GM19025 (cell line): ENCODE data around the gene UST.
"Not testable (repeated sequence)": the region's sequence is repeated elsewhere in the genome, so short reads cannot be mapped to it uniquely, and the experiment has no call there.

Experiments
- ATAC-seq: cut with Tn5 transposase; IDR thresholded peaks from one replicate; pipeline ENCODE4 v1.9.1; 2021; ENCODE audit warnings: mild to moderate bottlenecking, low read depth, moderate library complexity; ENCODE audit not compliant: unreplicated experiment

UST gene

DNA sequence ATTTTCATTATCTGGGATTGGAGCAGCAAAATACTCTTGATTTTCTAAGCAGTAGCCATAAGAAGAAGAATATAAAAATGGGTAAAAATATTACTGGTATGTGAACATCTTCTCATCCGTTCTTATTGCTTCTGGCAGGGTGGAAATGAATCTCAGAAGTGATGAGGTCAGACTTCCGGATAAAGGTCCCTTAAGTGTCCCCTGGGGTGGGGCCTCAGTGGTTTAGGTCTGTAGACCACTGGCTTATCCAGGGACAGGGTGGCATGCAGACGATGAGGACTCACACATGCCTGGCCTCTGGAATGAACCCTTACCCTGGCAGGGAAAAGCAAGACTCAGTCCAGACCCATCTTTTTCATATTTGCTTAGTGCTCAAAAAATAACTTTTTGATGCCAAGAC is 143.3 kb downstream of the UST start:
- no peak for ATAC-seq

DNA sequence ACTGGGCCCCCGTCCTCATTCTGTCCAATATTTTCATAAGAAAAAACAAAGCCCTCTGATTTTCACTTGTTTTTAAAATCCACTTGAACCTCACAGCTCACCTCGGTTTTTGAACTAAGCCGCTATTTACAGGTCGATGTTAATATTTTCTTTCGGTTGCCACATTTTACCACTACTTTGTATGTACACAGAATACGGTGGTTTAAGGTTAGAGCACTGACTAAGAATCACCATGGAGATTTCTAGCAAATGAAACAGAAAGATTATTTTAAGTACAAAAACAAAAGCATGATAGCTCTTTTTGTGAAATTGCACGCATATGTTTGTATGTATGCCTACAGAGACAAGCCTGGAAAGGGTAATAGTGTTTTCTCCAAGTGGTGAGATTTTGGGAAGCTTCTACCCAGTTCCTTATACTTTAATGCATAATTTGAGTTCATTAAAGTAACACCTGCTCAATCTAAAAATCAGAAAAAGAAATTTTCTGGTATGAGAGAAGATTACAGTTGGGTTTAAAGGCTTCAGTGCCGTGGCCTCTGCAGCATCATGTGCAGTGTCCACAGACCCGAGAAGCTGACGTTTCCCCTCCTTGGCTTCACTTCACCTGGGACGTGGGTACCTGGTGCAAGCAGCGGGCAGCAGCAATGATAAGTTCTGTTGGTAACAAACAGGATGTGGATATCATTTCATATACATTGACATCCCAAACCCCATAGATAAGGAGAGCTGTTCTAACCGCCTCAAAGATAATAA is 144.0 kb downstream of the UST start:
- no peak for ATAC-seq

DNA sequence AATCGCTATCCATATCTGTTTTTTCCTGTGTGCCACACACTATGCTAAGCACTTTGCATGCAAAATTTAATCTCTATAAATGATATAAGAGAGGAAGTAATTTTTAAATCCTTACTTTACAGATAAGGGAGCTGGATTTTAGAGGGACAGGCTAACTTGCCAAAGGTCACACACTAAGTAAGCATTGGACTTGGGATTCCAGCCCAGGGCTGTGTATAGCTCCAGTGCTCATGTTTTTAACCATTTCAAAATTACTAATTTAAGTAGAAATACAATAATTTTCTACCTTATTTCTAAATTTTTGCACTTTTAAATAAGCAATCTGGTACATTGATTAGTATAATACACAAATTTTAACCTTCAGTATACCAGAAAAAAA is 144.6 kb downstream of the UST start:
- no peak for ATAC-seq

DNA sequence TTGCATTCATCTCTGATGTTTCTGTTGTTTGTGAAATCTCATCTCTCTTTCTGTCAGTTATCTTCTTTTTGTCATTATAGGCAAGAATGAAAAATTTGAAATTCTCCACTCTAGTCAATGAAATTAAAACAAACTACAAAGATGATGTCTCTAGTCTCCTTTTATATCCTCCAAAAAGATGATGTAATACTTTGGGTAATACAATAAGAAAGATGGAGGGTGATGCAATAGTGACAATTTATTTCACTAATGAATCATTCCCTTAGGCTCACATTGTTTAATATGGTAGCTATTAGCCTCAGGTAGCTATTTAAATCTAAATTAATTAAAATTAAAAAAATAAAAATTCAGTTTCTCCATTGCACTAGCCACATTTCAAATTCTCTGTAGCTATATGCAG is 145.4 kb downstream of the UST start:
- no peak for ATAC-seq

DNA sequence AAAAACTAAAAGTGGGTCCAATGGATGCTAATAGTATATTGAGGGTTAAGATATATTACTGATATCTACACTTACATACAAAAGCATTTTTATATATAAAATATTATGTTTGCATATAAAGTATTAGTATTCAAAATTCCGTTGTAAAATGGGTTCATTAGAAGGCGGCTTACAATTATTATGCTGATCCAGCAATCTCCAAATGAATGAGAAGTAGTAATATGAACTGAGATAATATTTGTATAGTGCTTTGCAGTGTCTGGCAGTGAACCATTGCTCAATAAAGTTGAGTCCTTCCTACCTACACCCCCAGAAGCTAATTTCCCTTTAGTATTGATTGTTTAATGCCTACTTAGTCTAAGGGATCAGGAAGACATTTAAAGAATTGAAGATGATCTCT is 146.2 kb downstream of the UST start:
- ATAC-seq: no peak

DNA sequence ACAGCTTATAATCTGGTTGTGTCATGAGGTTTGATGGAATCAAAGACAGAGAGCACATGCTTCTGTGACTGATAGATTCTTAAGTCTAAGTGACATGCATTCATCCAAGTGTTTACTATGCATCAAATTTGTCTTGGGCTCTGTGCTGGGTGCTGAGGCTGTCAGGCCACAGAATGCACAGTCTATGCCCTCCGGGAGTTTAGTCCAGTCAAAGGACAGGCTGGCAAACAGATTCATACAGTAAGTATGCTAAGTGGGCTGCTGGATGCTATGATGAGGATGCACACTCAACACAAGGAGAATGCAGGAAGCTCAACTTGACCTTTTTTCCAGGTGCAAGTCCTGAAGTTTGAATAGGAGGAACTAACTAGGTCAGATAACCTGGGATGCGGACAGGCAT is 146.7 kb downstream of the UST start:
- ATAC-seq: no peak

DNA sequence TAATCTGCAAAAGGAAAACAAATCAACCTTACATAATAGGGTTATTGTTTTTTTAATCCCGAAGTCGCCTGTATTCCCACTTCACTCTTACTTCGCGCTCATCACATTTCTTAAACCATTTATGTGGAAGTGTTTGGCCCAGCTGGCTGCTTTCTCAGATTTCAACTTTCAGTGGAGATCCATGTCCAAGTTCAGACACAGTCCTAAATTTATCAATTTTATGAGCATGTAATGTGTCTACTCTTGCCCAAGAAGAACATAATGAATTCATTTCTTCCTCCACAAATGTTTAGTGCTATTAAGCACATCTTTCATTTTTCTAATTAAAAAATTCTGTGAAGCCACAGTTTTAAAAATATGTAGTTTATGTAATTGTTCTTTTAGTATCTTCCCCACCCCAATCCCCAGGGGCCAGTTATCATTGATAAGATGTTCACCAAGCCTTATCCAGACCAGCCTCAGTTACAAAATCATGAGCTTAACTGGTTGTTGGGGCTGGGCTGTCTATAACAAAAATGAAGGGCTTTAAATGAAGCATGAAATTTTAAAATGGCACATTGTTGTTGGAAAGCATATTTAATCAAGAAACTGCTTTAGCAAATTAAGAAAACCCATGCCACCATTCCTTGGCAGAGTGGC is 151.7 kb downstream of the UST start:
- ATAC-seq: no peak

DNA sequence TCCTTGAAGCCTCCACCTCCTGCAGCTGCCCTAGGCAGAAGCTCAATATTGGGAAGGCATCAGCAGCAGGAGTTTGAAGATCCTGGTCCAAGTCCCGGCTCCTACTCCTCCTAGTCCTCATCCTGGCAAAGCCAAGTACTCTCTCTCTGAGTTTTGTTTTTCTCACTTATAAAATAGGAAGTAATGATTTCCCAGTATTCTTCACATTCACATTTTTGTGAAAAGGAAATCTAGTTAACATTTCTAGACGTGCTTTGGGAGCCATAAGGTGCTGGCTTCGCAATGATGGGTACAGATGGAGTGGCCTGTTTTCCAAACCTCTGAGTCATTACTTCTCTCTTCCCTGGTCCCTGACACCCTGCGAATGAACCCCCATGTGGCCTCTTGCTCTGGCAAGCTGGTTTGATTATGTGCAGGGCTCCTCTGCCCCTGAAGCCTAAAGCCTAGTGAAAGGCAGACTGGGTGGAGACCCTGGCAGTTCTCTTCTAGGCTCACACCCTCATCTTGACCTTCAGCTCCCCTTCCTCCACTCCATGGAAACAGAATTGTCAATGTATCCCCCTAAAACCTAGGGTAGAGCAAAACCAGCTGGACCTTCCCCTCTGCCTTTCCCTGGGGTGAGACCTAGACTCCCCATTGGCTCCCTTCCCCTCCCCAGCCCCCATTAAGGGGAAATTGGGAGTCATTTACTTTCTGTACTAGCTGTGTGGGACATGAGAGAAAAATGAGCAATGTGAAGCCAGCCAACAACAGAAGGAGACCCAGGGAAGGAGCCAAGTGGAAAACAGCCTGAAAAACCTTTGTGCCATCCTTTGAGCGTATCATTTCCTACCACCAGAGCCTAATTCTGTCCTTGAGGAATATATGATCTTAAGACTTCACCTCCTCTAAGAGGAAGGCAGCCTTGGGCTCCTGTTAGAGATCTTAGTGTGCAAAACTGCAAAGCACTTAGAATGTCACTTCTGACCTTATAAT is 158.4 kb downstream of the UST start:
- ATAC-seq: no peak

GRCh38 chr6:148905901-148906300 is 159.1 kb downstream of the UST start:
- no peak for ATAC-seq

DNA sequence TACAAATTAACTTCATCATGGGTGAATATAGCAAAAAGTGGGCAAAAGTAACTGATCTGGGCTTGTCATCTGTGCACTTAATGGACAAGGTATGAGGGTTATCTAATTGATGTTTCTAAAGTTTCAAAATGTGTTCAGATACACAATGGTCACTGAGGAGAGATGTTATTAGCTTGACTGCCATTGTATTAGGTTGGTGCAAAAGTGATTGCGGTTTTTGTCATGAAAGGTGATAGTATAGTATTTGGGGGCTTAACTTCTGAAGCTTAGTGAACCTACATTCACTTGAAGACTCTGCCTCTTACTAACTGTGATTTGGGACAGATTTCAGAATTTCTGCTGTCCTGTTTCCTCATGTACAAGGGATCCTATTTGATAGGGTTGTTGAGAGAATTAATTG is 159.6 kb downstream of the UST start:
- no peak for ATAC-seq

DNA sequence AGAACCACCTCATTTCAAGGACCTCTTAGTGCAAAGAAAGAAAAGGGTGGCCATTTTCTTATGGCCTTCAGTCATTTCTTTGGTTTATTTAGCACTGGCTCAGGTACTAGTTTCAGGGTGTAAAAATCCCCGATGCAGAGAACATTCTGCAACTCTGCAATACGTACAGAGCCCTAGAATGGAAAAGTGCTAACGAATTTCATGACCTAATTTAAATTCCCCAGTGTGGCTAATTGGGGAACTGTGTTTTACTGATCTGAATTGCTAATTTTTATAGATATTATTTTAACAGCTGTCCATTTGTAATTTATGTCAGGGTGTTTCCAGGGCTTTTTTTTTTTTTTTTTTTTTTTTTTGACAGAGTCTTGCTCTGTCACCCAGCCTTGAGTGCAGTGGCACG is 160.7 kb downstream of the UST start:
- no peak for ATAC-seq

- ATAC-seq: no peak
Measured at GRCh38 chr6:148912252-148912651, 165.4 kb downstream of the UST start.

DNA sequence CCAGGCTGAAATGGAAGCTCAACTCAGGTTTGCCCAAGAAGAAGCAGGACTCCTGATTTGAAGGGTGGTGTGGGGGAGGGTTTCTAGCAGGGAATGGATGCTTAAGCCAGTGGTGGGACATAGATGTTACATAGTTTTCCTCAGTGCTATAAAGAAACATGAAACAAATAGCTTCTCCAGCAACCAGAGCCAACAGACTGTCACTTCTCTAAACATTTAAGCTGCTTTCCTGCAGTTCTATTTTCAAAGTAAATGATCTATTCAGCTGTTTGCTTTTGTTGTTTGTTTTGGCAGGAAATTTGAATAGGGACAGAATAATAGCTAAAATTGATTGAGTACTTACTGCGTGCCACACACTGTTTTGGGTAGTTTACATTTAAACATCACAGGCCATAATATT is 169.0 kb downstream of the UST start:
- no peak for ATAC-seq

DNA sequence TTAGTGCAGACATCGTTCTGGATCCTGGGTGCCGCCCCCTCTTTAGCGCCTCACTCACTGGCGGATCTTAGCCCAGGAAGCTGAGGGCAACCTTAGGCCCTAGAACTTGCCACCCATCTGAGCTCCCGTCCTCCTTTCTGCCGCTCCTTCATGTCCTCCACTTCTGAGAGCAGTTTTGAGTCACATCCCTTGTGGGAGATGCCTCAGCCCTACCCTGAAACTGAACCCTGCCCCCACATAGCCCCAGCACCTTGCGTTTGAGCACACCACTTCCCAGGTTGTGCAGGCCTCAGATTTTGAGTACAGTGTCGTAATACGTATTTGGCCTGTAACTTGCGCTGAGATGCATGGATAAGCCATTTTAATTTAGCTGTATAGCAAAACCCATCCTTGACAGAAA is 169.7 kb downstream of the UST start:
- not testable (repeated sequence) for ATAC-seq

- no peak for ATAC-seq
Measured at GRCh38 chr6:148924226-148925012, 177.6 kb downstream of the UST start.

DNA sequence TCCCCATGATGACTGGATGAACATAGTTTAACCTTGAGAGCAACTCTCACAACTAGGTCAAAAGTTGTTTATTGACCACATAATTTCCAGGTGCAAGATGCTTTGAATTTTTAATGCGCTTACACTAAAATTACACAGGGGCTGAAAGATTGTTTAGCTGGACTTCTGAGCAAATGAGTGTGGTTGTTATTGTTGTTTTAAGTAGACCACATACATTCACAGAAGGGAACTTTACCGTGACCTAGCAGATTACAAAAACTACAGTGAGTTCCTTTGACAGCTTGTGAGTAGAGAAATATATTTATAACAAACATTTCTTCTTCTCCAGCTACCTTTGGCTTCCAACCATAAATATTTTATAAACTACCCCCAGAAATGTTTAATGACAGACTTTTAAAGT is 178.9 kb downstream of the UST start:
- ATAC-seq: no peak

- no peak for ATAC-seq
Measured at GRCh38 chr6:148926478-148926877, 179.6 kb downstream of the UST start.

- no peak for ATAC-seq
Measured at GRCh38 chr6:148927586-148927985, 180.8 kb downstream of the UST start.

DNA sequence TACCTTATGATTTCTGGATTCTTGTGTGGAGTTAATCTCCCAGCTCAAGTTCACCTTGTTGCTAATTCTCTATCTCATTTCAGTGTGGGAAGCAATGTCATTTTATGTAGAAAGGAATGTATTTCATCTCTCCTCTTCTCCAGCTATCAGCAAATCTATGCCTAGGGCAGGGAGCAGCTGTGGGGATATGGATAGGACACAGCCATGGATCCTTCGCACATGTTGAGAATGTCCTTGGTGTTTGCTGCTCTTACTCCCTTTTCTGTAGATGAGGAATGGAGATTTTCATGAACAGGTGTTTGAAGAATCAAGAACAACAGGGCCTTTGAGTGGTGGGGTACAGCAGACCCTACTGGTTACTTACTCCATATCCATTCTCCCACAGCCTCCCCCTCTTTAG is 182.0 kb downstream of the UST start:
- no peak for ATAC-seq

GRCh38 chr6:148932208-148932607 is 185.4 kb downstream of the UST start:
- no peak for ATAC-seq

DNA sequence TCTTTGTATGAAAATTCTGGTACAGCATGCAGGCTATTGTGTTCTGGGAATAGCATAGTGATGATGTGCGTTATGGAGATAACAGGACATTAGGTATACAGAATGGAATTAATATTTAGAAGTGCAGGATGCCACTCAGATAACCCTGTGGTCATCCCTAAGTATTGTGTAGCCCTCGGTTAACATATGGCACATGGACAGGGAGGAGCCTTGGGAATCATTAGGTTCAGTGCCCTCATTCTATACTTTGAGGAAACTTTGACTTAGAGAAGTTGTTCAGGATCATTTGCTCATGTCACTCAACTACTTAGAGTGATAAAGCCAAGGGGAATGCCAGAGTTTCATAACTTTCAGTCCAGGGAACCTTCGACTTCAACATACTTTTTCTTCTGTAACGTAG is 185.9 kb downstream of the UST start:
- no peak for ATAC-seq
